ENCODE measurements around the gene SH2D3C. TPM values are rescaled to one million over a fixed set of nuclear protein-coding genes. Genes with fewer than 3 reads are reported as not detected.

The SH2D3C gene
- total and polyA plus RNA-seq, 9 of the 15 experiments (the other 6 are each of a cell fraction or from before 2014, with no cell fraction given) = 0.03 to 1.2 (median 0.22) TPM; not detected in 1

DNA sequence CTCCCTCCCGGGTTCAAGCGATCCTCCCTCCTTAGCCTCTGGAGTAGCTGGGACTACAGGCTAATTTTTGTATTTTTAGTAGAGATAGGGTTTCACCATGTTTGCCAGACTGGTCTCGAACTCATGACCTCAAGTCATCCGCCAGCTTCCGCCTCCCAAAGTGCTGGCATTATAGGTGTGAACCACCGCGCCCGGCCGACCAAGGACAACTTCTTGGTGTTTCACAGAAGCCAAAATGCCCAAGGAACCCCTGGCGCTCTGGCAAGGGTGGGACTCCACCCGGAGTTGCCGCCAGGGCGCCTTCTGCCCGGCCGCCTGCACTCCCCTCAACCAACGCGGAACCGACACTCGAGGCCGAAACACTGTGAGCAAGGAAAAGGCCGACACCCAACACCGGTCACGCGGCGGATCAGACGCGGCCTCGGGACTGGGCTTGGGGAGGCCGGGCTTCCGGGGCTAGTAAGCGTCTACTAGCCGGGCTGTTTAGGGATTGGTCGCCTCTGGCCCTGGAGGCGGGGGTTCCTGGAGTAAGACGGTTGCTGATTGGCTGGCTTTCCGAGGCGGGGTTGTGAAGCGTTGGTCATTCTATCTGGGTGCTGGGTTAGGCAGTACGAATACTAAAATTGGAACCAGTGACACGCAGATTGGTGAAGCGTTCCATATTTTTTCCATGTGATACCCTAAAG, 79.3 kb downstream of the SH2D3C start (continued):
- no peak for TF ChIP-seq CEBPG (CRISPR knock-in tag; IDR thresholded peaks at IDR 0.05)
- TF ChIP-seq CEBPG (tag; conservative IDR thresholded peaks at IDR 0.05 in 1 of 2, IDR thresholded peaks at IDR 0.05 in 1 of 2) = no peak
- TF ChIP-seq, protein P1, sequence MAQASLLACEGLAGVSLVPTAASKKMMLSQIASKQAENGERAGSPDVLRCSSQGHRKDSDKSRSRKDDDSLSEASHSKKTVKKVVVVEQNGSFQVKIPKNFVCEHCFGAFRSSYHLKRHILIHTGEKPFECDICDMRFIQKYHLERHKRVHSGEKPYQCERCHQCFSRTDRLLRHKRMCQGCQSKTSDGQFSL (CRISPR knock-in tag; IDR thresholded peaks at IDR 0.05) = no peak; the same call in 1 of the 2 replicates
- TF ChIP-seq, protein P1 (tag; IDR thresholded peaks at IDR 0.05) = 0 out of 4 replicates have a peak, but pooled peaks of 1 of the 2 experiments have one; percentile 53
- TF ChIP-seq PHB2 (IDR thresholded peaks at IDR 0.05; ENCODE audit: low read depth) = no peak
- TF ChIP-seq ZNF830 (CRISPR knock-in tag; IDR thresholded peaks at IDR 0.05) = peak; percentile 83; the same call in 1 of the 2 replicates
- no peak for TF ChIP-seq ZNF384 (IDR thresholded peaks at IDR 0.05; ENCODE audit: low read depth, low read length)
- peak; percentile 50; the same call in 1 of the 2 replicates for TF ChIP-seq MECOM (CRISPR knock-in tag; IDR thresholded peaks at IDR 0.05)
- peak; percentile 83; the same call in 1 of the 2 replicates for TF ChIP-seq DMBX1 (CRISPR knock-in tag; IDR thresholded peaks at IDR 0.05; ENCODE audit: borderline replicate concordance)
- peak; percentile 77; the same call in 1 of the 2 replicates for TF ChIP-seq PHF8 (IDR thresholded peaks at IDR 0.05; ENCODE audit: borderline replicate concordance, low read length)
- TF ChIP-seq, protein P2, sequence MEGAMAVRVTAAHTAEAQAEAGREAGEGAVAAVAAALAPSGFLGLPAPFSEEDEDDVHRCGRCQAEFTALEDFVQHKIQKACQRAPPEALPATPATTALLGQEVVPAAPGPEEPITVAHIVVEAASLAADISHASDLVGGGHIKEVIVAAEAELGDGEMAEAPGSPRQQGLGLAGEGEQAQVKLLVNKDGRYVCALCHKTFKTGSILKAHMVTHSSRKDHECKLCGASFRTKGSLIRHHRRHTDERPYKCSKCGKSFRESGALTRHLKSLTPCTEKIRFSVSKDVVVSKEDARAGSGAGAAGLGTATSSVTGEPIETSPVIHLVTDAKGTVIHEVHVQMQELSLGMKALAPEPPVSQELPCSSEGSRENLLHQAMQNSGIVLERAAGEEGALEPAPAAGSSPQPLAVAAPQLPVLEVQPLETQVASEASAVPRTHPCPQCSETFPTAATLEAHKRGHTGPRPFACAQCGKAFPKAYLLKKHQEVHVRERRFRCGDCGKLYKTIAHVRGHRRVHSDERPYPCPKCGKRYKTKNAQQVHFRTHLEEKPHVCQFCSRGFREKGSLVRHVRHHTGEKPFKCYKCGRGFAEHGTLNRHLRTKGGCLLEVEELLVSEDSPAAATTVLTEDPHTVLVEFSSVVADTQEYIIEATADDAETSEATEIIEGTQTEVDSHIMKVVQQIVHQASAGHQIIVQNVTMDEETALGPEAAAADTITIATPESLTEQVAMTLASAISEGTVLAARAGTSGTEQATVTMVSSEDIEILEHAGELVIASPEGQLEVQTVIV (CRISPR knock-in tag; IDR thresholded peaks at IDR 0.05; ENCODE audit: borderline replicate concordance) = peak; percentile 50; the same call in 1 of the 2 replicates
- peak; percentile 77; the same call in 1 of the 2 replicates for TF ChIP-seq ZBTB1 (CRISPR knock-in tag; IDR thresholded peaks at IDR 0.05; ENCODE audit: borderline replicate concordance, low read depth)
- no peak for TF ChIP-seq SRSF3 (IDR thresholded peaks at IDR 0.05; ENCODE audit: insufficient read depth, low read length)
- TF ChIP-seq, protein P3, sequence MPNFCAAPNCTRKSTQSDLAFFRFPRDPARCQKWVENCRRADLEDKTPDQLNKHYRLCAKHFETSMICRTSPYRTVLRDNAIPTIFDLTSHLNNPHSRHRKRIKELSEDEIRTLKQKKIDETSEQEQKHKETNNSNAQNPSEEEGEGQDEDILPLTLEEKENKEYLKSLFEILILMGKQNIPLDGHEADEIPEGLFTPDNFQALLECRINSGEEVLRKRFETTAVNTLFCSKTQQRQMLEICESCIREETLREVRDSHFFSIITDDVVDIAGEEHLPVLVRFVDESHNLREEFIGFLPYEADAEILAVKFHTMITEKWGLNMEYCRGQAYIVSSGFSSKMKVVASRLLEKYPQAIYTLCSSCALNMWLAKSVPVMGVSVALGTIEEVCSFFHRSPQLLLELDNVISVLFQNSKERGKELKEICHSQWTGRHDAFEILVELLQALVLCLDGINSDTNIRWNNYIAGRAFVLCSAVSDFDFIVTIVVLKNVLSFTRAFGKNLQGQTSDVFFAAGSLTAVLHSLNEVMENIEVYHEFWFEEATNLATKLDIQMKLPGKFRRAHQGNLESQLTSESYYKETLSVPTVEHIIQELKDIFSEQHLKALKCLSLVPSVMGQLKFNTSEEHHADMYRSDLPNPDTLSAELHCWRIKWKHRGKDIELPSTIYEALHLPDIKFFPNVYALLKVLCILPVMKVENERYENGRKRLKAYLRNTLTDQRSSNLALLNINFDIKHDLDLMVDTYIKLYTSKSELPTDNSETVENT (CRISPR knock-in tag; IDR thresholded peaks at IDR 0.05) = peak; percentile 78; the same call in 1 of the 2 replicates
- 0 out of 2 replicates have a peak, but pooled peaks have one; percentile 55 for TF ChIP-seq SP1 (CRISPR knock-in tag; IDR thresholded peaks at IDR 0.05)
- peak; percentile 78; the same call in 1 of the 2 replicates for TF ChIP-seq ATF7 (IDR thresholded peaks at IDR 0.05)
- TF ChIP-seq, protein P4, sequence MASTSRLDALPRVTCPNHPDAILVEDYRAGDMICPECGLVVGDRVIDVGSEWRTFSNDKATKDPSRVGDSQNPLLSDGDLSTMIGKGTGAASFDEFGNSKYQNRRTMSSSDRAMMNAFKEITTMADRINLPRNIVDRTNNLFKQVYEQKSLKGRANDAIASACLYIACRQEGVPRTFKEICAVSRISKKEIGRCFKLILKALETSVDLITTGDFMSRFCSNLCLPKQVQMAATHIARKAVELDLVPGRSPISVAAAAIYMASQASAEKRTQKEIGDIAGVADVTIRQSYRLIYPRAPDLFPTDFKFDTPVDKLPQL (IDR thresholded peaks at IDR 0.05; ENCODE audit: extremely low read depth, insufficient read length) = no peak
- TF ChIP-seq ZNF707 (CRISPR knock-in tag; conservative IDR thresholded peaks at IDR 0.05) = no peak
- 0 out of 2 replicates have a peak, but pooled peaks have one; percentile 16 for TF ChIP-seq NCOA1 (IDR thresholded peaks at IDR 0.05; ENCODE audit: low read depth)

Measured in K562 (cell line).